Endothelial cell of umbilical vein (primary cell): ENCODE data around the gene CLPX. TPM values are rescaled to one million over a fixed set of nuclear protein-coding genes. Genes with fewer than 3 reads are reported as not detected.

Source experiments
- BruUV-seq: library from RNA; stranded (reverse); fragments of 400-500 nt; replicated peaks from 2 replicates; lab custom pipeline; 2021; lab: Mats Ljungman, UMichigan
- CTCF ChIA-PET: fragments of 300-600, 350-600 bp; sonication (Branson Sonifier 250); formaldehyde crosslinking; loops from one replicate; lab custom pipeline; 2021; ENCODE audit warnings: antibody characterized with exemption, inconsistent platforms; lab: Charles Lee
- POLR2A ChIA-PET: fragments of 300-600, 350-600 bp; sonication (Branson Sonifier 250); formaldehyde crosslinking; loops from one replicate; lab custom pipeline; 2021; ENCODE audit warnings: antibody characterized with exemption, inconsistent platforms; lab: Charles Lee
- DNase-seq: peaks from one replicate; pipeline ENCODE4 v3.0.0-alpha.2; 2011; ENCODE audit warnings: low read depth, low spot score
- FAIRE-seq: peaks from 2 replicates; lab custom pipeline; 2011; peaks lifted over from hg19 to GRCh38; lab: Jason Lieb, UNC
- H2AFZ ChIP-seq: 2 replicates; pipeline ENCODE4 v1.6.0; 2012; ENCODE audit warnings: low read depth, low read length, control low read depth, inconsistent platforms
- H3K27ac ChIP-seq: 2 replicates; pipeline ENCODE4 v1.5.1; 2011; ENCODE audit warnings: low read depth, mild to moderate bottlenecking, control low read depth, low read length, moderate library complexity; ENCODE audit not compliant: insufficient read depth
- H3K27me3 ChIP-seq, 2 experiments: 2 replicates each; pipeline versions ENCODE4 v1.6.0 to v1.6.1; 2011; ENCODE audit warnings: low read length in 2 of 2, mixed read lengths in 1 of 2; ENCODE audit not compliant: control insufficient read depth in 2 of 2, insufficient read depth in 2 of 2
- H3K36me3 ChIP-seq, 2 experiments: 2 replicates in 1 of 2; 3 replicates in 1 of 2; pipeline ENCODE4 v1.5.1; 2011; ENCODE audit warnings: low read length in 2 of 2, mild to moderate bottlenecking in 1 of 2, moderate library complexity in 1 of 2; ENCODE audit not compliant: control insufficient read depth in 2 of 2, insufficient read depth in 2 of 2; ENCODE audit errors: extremely low read depth in 1 of 2
- H3K4me1 ChIP-seq: 3 replicates; pipeline ENCODE4 v1.5.1; 2011; ENCODE audit warnings: mild to moderate bottlenecking, low read length; ENCODE audit not compliant: control insufficient read depth, insufficient read depth; ENCODE audit errors: extremely low read depth
- H3K4me2 ChIP-seq: 2 replicates; pipeline ENCODE4 v1.6.1; 2011; ENCODE audit warnings: low read length, control low read depth, mixed read lengths; ENCODE audit not compliant: insufficient read depth
- H3K4me3 ChIP-seq, 3 experiments: fragments of 200-600 bp in 1 of 3; sonication (generic), shearing (Covaris generic) in 1 of 3; replicated peaks in 1 of 3; 2 replicates each; pipeline ENCODE4 v1.5.1; 2011 to 2016; ENCODE audit warnings: control low read depth in 3 of 3, low read length in 3 of 3, mild to moderate bottlenecking in 2 of 3, inconsistent platforms in 1 of 3, low read depth in 1 of 3, moderate library complexity in 1 of 3; ENCODE audit not compliant: insufficient read depth in 1 of 3
- H3K79me2 ChIP-seq: 2 replicates; pipeline ENCODE4 v1.6.0; 2012; ENCODE audit warnings: low read length, inconsistent platforms; ENCODE audit not compliant: control insufficient read depth, insufficient read depth
- H3K9ac ChIP-seq: replicated peaks from 2 replicates; pipeline ENCODE3; 2011; ENCODE audit warnings: low read length, control low read depth; ENCODE audit not compliant: insufficient read depth; ENCODE audit errors: extremely low read depth
- H3K9me1 ChIP-seq: replicated peaks from 3 replicates; pipeline ENCODE4 v1.6.0; 2011; ENCODE audit warnings: mild to moderate bottlenecking, low read length; ENCODE audit not compliant: control insufficient read depth, insufficient read depth; ENCODE audit errors: extremely low read depth
- H3K9me3 ChIP-seq: replicated peaks from 2 replicates; pipeline ENCODE4 v1.5.1; 2012; ENCODE audit warnings: low read length, inconsistent platforms; ENCODE audit not compliant: control insufficient read depth, insufficient read depth
- H4K20me1 ChIP-seq: replicated peaks from 2 replicates; pipeline ENCODE3; 2011; ENCODE audit warnings: mild to moderate bottlenecking, low read length; ENCODE audit not compliant: control insufficient read depth, insufficient read depth; ENCODE audit errors: extremely low read depth
- CTCF ChIP-seq, 2 donors: IDR thresholded peaks; 1 replicate in 1 of 2; 2 replicates in 1 of 2; pipeline ENCODE4 v1.5.1; 2011; ENCODE audit warnings: low read length in 2 of 2, mild to moderate bottlenecking in 2 of 2, moderate library complexity in 2 of 2, control low read depth in 1 of 2, inconsistent platforms in 1 of 2, low read depth in 1 of 2; ENCODE audit not compliant: insufficient read depth in 1 of 2; ENCODE audit errors: extremely low read depth in 1 of 2
- EZH2 ChIP-seq: IDR thresholded peaks from 2 replicates; pipeline ENCODE4 v1.6.1; 2012; ENCODE audit warnings: borderline replicate concordance, low read depth, mild to moderate bottlenecking, moderate library complexity, low read length, inconsistent platforms; ENCODE audit not compliant: severe bottlenecking
- FOS ChIP-seq: IDR thresholded peaks from 2 replicates; pipeline ENCODE4 v1.6.1; 2011; ENCODE audit warnings: mild to moderate bottlenecking, low read length, moderate library complexity, borderline replicate concordance; ENCODE audit not compliant: insufficient read depth
- GATA2 ChIP-seq: IDR thresholded peaks from 2 replicates; pipeline ENCODE4 v1.7.0; 2011; ENCODE audit warnings: low read depth, mild to moderate bottlenecking, moderate library complexity, mixed read lengths, low read length; ENCODE audit not compliant: insufficient read length, insufficient read depth
- JUN ChIP-seq: IDR thresholded peaks from 2 replicates; pipeline ENCODE4 v1.6.1; 2011; ENCODE audit warnings: borderline replicate concordance, low read depth; ENCODE audit not compliant: insufficient read length, insufficient read depth
- MAX ChIP-seq: IDR thresholded peaks from 2 replicates; pipeline ENCODE4 v1.6.1; 2011; ENCODE audit not compliant: insufficient read depth, insufficient read length
- MYC ChIP-seq: IDR thresholded peaks from one replicate; pipeline ENCODE4 v1.6.1; 2011; ENCODE audit warnings: mild to moderate bottlenecking, low read depth, low read length
- POLR2A ChIP-seq: IDR thresholded peaks from 2 replicates; pipeline ENCODE4 v1.6.1; 2012; ENCODE audit warnings: low read depth, mild to moderate bottlenecking, control low read depth, low read length
- POLR2AphosphoS5 ChIP-seq: IDR thresholded peaks from 2 replicates; pipeline ENCODE4 v1.6.1; 2012; ENCODE audit warnings: low read depth, mild to moderate bottlenecking, control low read depth, low read length, moderate library complexity; ENCODE audit not compliant: insufficient read depth
- dilution Hi-C: fragments of 300-500 bp; cut with MboI; formaldehyde crosslinking; loops from one replicate; pipeline ENCODE4 v1.15.0; 2019; ENCODE audit warnings: low sequenced_read_pairs; ENCODE audit not compliant: extremely low pct_ligation_motif_present
- intact Hi-C: fragments of 100-400 bp; cut with micrococcal nuclease; formaldehyde crosslinking; loops from one replicate; pipeline ENCODE4 v1.10.0; 2022
- polyA plus RNA-seq, 4 experiments: library from polyadenylated mRNA; depleted of rRNA in 3 of 4; stranded (reverse) in 3 of 4; unstranded in 1 of 4; fragments of >200 nt; gene quantifications; 2 replicates each; pipeline versions ENCODE4 v1.2.1 to v1.2.3, GENCODE V29; 2011 to 2012; ENCODE audit warnings: missing spikeins in 1 of 4
- total RNA-seq: library from RNA; stranded (reverse); gene quantifications from 2 replicates; pipeline ENCODE4 v1.2.3, GENCODE V29; 2021

Gene CLPX
- total and polyA plus RNA-seq, 2 donors (not counting 3 experiments of a cell fraction or from before 2014, with no cell fraction given): 11.1 to 41.4 TPM

DNA sequence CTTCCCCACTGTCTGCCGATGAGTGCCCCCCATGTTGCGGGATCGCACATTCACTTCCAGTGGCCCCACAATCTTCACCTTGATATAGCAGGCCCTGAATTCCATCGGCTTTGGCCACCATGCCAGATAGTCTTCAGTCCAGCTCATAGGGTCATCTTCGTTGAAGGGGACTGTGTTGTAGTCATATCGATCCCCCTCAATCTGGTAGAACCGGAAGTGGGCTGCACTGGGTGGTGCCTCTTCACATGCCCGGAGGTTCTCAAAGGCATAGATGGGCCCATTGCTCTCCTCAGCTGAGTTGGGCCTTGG lies 12.1 kb upstream of the CLPX start:
- no peaks in the 10 kb centered on the region for H3K79me2 ChIP-seq
- H4K20me1 ChIP-seq: no peaks in the 10 kb centered on the region
- H2AFZ ChIP-seq: no peak overlapping the region
- no peaks in the 10 kb centered on the region for H3K36me3 ChIP-seq
- dilution Hi-C loops (no loop called here), intact Hi-C loops (no loop called here)
- H3K9ac ChIP-seq: no peak overlapping the region
- BruUV-seq: no TSS peak
- no peak overlapping the region for H3K27ac ChIP-seq
- DNase-seq: no peak
- no peaks in the 10 kb centered on the region for H3K9me3 ChIP-seq
- H3K9me1 ChIP-seq: no peaks in the 10 kb centered on the region
- H3K4me1 ChIP-seq: no peaks in the 10 kb centered on the region
- no peak for FAIRE-seq
- H3K4me3 ChIP-seq: no peak overlapping the region
- TF ChIP-seq JUN (no peak), MYC (no peak), EZH2 (no peak), CTCF (IDR thresholded peaks at IDR 0.05; ENCODE audit: extremely low read depth in 1 of 2, insufficient read depth in 1 of 2, low read depth in 1 of 2, low read length in 2 of 2) (no peak), FOS (no peak), POLR2AphosphoS5 (no peak), GATA2 (no peak), POLR2A (no peak), MAX (no peak)
- CTCF ChIA-PET: interaction anchor here (0.8 kb wide), 1 partner anchor 101 kb away, joined by 5 read pairs; no protein-coding TSS in a partner anchor
- peaks cover 2 to 3% of the 10 kb centered on the region in 2 experiments for H3K27me3 ChIP-seq
- POLR2A ChIA-PET: no interaction called here
- no peak overlapping the region for H3K4me2 ChIP-seq
